Activated CD4-positive, CD25-positive, alpha-beta regulatory T cell (primary cell): ENCODE measurements around the gene PLA2G15.
"Not testable (repeated sequence)": the region's sequence is repeated elsewhere in the genome, so short reads cannot be mapped to it uniquely, and the experiment has no call there.

Experiments
- DNase-seq, 4 experiments: peaks; one replicate each; lab custom pipeline; 2025; lab: John Stamatoyannopoulos, UW

PLA2G15 gene

DNA sequence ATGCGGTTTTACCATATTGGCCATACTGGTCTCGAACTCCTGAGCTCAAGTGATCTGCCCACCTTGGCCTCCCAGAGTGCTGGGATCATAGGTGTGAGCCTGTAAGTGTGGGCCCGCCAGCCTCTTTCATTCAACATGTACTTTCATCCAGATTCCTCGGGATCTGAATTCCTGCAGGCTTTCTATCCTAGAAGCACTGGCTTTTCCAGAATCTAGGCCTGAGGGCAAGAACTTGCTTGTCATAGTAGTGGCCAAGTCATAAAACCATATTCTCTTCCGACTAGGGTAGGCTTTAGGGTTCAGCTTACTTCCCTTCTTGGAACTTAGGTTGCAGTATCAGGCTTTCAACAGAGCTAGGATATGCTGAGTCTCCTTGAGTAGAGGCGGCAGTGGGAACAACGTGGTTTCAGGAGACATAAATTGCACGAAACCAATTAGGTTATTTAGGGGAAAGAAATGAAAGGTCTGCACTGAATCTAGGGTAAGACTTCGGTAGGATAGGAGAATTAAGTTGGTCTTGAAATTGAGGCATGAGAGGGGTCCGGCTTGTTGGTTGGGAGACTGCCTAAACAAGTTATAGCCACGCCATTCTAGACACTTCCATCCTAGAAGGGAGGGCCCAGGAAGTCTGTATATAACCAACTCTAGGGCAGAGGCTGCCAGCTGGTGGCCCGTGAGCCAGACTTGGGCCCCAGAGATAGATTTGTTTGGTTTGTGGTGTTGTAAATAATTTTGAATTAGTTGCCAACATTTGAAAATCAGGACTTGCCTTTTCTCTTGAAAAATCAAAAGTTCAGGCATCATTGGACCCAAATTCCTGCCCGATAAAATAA is 34.8 kb downstream of the PLA2G15 start:
- no peak for DNase-seq

- DNase-seq = no peak
Observed at GRCh38 chr16:68281368-68282063, 36.3 kb downstream of the PLA2G15 start.

GRCh38 chr16:68282064-68282452 is 36.9 kb downstream of the PLA2G15 start:
- no peak for DNase-seq

DNA sequence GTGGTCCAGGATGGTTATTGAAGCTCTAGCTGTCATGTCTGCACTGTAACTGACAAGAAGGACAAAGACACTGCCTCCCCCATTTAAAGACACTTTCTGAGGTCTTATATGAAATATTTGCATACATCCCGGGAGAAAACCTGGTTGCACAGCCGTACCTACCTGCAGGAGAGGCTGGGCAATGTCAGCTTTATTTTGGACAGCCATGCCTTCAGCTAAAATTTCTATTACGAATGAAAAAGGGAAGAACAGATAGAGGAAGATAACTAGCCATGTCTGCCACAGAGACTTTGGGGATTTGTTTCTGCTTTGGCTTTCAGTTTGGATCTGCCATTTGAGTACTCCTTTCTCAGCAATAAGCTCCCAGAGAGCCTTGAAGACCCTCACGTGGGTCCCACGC is 38.2 kb downstream of the PLA2G15 start:
- DNase-seq = no peak

GRCh38 chr16:68283801-68284598 is 38.8 kb downstream of the PLA2G15 start:
- DNase-seq = no peak

- DNase-seq = no peak
Observed at GRCh38 chr16:68284847-68285246, 39.7 kb downstream of the PLA2G15 start.

GRCh38 chr16:68285683-68286082 is 40.5 kb downstream of the PLA2G15 start:
- no peak for DNase-seq

DNA sequence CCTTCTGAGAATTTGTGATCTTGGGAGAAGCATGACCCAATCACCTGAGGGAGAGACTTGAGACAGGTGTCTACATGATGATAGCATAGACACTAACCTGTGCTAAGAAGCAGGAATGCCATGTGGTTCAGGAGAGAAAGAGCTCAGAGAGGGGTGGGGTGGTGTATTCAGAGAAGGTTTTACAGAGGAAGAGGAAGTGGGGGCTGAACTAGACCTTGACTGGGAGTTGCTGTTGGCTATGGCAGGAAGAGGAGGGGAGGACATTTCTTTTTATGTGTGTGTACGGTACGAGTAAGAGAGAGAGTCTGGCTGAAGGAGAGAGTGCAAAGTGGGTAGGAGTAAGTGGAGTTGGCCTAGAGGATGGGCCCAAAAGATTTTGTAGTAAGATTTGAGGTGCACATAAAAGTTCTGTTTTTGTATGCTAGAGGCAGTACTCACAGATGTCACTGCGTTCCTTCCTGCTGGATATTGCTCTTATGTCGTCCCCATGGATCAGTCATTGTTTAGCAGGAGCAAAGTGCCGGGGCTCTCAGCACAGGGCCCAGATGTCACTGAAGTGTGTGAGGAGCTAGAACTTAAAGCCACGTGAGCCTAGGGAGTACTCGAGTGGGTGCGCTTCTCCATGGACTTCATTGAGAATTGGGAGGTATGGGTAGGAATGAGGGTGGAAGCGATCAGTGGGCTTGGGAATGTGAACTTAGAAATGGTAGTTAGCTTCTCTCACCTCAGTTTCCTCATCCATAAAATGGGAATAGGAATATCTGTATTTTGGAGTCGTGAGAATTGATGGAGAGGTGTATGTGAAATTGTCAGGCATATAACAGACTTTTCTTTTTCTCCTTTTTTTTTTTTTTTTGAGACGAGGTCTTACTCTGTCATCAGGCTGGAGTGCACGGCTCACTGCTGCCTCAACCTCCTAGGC is 41.2 kb downstream of the PLA2G15 start:
- DNase-seq = no peak

- DNase-seq = peak in 1 of 4 experiments; percentile 26
Observed at GRCh38 chr16:68287276-68288251, 42.4 kb downstream of the PLA2G15 start.

DNA sequence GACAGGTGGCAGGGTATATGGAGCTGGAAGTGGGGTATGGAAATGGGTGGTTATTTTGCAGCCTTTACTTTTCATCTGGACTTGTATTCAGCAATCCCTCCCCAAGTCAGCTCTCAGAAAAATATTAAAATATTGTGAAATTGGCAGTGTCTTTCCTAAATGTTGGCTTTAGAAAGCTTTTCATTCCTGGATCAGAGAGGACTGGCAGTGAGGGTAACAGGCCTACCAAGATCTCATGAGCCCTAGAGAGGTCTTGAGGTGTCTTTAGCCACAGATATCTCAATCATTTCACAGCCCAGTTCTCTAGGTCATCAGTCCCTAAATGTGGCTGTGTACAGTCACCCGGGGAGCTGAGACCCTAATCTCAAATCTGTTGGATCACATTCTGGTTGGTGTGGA is 43.1 kb downstream of the PLA2G15 start:
- no peak for DNase-seq

DNA sequence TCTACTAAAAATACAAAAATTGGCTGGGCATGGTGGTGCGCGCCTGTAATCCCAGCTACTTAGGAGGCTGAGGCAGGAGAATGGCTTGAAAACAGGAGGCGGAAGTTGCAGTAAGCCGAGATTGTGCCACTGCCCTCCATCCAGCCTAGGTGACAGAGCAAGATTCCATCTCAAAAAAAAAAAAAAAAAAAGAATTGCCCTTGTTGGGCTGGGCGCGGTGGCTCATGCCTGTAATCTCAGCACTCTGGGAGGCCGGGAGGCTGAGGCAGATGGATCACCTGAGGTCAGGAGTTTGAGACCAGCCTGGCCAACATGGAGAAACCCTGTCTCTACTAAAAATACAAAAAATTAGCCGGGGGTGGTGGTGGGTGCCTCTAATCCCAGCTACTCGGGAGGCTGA is 43.6 kb downstream of the PLA2G15 start:
- not testable (repeated sequence) for DNase-seq

- no peak for DNase-seq
Observed at GRCh38 chr16:68289202-68289601, 44.0 kb downstream of the PLA2G15 start.

DNA sequence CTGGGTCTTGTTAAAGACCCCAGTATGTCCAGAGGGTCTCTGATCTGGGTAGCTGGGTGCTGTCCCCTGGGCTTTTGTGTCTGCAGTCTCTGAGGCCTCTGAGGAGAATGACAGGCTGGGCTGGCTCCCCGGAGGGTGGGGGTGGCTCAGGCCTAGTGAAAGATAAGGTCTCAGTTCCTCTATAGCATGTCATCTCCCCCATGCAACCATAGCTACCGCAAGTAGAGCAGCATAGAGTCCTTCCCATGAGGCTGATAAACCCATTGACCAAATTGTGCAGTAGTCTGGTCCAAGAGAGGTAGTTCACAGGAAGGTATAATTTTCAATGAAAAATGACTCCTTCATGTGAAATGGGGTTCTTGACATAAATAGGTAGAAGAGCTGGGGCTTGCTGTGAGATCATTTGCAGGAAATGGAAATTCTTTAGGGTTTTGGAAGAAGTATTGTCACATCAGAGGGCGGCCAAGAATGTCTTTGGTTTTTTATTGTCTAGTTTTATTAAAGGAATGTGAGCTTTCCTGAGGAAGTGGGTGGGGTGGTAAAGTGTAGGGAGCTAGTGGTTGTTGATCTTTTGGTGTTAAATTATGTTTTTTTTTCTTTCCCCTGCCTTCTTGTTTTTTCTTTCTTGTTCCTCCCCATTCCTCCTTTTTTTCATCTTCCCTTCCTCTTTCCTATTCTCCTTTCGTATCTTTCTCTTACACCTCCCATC is 44.6 kb downstream of the PLA2G15 start:
- peak in 1 of 4 experiments; percentile 24 for DNase-seq

GRCh38 chr16:68290450-68290849 is 45.3 kb downstream of the PLA2G15 start:
- DNase-seq = no peak

DNA sequence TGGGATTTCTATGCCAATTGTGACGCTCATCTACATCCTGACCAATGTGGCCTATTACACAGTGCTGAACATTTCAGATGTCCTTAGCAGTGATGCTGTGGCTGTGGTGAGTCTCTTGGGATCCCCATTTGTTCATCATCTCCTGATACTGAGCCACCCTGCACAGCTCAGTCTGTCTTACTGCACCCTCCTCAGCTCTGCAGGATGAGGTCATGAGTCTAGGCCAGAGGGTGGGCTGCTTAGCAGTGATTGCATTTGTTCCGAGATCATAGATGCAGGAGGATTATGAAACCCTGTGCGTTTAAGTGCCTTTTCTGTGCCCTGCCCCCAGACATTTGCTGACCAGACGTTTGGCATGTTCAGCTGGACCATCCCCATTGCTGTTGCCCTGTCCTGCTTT is 46.1 kb downstream of the PLA2G15 start:
- no peak for DNase-seq

- no peak for DNase-seq
Observed at GRCh38 chr16:68292425-68292824, 47.3 kb downstream of the PLA2G15 start.

DNA sequence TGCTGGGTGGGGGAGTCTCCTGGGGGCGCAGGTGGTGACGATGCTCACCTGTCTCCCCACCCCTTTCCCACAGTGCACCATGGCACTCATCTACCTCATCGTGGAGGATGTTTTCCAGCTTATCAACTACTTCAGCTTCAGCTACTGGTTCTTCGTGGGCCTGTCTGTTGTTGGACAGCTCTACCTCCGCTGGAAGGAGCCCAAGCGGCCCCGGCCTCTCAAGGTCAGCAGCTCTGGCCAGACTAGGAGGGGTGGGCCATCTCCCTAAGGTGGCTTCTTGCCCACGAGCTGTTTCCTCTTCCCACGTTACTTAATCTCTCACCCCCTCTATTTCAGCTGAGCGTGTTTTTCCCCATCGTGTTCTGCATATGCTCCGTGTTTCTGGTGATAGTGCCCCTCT is 51.1 kb downstream of the PLA2G15 start:
- no peak for DNase-seq

GRCh38 chr16:68296693-68297092 is 51.5 kb downstream of the PLA2G15 start:
- no peak for DNase-seq

DNA sequence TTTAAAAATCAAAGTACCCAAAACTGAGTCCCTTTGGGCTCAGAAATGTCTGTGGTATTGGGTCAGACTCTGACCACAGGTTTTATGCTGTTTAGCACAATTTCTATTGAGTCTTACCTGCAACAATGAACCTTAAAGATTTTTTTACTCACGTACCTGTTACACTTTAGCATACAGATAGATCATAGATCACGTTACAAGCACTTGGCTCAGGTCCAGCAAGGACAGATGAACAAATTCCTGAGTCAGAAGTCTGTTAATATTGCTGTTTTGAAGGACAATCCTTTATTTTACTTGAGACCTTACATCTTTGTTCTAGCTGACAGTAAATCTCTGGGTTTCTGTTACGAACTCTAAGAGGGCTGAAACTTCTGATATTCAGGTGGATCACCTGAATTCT is 52.7 kb downstream of the PLA2G15 start:
- DNase-seq = no peak

GRCh38 chr16:68298312-68298711 is 53.1 kb downstream of the PLA2G15 start:
- no peak for DNase-seq
